Stimulated activated CD4-positive, alpha-beta T cell treated with anti-CD3 and anti-CD28 coated beads, Interleukin-1b, Interleukin-23, amount 100 ng/mL, for 1 hour (primary cell): ENCODE results near the gene SLC28A1.
"Not testable (repeated sequence)": the region's sequence is repeated elsewhere in the genome, so short reads cannot be mapped to it uniquely, and the experiment has no call there.

Experiments used
- DNase-seq, 2 donors: peaks; one replicate each; pipeline ENCODE4 v3.0.0-alpha.2; 2020; ENCODE audit warnings: low read depth in 2 of 2

Gene SLC28A1

GRCh38 chr15:84970843-84971242 lies 86.4 kb downstream of the SLC28A1 start:
- DNase-seq, result no peak

DNA sequence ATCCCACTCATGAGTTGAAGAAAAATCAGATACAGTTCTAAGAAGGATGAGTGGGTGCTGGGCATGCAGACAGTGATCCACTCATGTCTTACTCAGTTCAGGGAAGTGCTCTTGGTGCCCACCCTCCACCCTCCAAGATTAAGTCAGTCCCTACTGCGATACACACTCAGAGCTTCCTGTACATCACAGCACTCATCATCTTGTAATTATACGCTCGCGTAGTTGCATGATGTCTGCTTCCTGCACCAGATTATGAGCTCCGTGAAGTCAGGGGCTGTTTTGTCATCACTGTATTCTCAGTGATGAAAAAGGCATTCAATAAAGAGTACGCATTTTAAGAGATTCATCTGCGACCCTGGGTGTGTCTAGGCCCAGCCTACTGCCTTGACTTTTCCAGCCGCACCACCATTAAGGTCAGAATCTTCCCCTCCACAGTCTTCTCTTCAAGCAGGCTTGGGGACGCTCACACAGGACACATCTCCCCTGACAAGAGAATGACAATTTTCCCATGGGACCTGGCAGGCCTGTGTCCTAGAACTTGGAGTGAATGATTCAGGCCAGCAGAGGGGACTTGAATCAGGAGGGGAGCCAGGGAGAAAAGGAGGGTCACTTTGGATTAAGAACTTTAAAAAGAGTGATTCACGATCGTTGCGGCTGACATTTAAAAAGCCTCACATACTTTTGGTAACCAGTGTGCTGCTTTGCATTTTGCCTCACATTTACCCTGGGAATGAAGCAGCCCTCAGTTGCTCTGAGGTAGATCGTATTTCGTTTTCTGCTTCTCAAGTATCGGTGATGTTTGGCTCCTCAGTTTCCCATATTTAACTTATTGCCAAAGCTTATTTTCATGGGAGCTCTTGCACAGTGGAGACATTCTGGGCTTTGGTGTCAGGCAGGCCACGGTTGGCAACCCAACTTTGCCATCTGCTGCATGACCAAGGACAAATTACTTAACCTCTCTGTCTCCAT lies 89.3 kb downstream of the SLC28A1 start:
- no peak for DNase-seq

GRCh38 chr15:84975871-84976351 lies 91.4 kb downstream of the SLC28A1 start:
- DNase-seq, result no peak

GRCh38 chr15:84976746-84977345 lies 92.4 kb downstream of the SLC28A1 start:
- DNase-seq, result no peak

GRCh38 chr15:84979651-84980050 lies 95.2 kb downstream of the SLC28A1 start:
- no peak for DNase-seq

DNA sequence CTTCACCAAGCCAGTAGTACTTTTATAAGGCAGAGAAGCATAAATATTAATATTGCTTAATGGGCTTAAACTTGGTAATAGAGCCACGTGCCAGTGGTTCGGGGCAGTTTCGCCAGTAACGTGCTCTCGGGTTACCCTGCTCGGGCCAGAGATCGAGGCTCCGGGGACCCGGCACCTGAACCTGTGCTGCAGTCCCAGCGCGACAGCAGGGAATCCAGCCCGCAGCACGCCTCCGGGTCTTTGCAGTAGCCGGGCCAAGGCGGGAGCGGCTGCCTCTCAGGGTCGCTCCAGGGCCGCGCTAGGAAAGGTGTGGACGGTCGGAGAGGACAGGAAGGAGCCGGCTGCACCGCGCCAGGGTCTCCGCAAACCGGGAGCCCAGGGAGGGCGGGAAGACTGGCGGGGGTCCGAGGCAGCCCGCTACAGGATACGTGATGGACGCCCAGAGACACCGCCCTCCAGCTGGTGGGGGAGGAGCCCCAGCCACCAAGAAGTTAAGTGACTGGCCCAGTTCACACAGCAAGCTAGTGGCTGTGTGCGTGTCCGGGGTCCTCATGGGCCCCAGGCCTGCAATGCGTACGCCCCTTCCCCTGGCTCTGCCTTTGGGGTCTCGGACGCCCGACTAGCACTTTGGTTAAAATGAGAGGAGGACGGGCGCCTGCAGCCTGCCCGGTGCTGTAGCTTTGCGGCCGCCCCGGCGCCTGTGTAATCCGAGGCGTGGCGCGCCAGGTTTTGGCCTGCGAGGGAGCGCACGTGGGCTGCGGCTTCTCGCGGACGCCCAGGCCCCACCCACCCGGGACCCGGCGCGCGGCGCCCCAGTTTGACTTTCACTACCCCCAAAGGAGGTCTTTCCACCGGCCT lies 96.0 kb downstream of the SLC28A1 start:
- peak; percentile 65 to 67 for DNase-seq

GRCh38 chr15:84981054-84981710 lies 96.7 kb downstream of the SLC28A1 start:
- DNase-seq, result peak; percentile 88 to 90

- peak in 1 of 2 donors; percentile 18 for DNase-seq
Observed at GRCh38 chr15:84981711-84982300, 97.3 kb downstream of the SLC28A1 start, which contains the start of gene PDE8A. Gene PDE8A, plus strand, starts transcription at chr15:84981856. Its CDS starts 307 bp downstream, at chr15:84982163.

GRCh38 chr15:84982301-84982920 lies 97.9 kb downstream of the SLC28A1 start:
- peak in 1 of 2 donors; percentile 24 for DNase-seq

GRCh38 chr15:84983294-84983693 lies 98.8 kb downstream of the SLC28A1 start:
- no peak for DNase-seq

DNA sequence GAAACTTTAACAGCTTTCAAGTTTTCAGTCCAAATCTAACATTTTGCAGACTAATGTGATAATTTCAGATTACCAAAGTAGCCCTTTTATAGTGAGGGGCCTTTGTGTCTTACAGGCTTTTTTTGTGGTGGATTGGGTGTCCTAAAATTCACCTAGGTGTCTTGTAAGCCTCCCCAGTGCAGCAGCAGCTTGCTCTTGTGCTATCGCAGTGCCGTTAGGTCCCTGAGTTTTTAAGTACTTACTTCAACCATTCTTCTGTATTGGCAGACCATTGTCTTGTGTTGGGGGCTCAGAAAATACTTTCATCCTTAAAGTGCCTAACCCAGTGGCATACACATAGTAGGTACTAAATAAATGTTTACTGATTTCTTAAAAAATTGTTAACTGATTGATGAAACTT lies 99.2 kb downstream of the SLC28A1 start:
- DNase-seq, result no peak

GRCh38 chr15:84985158-84985557 lies 100.7 kb downstream of the SLC28A1 start:
- no peak for DNase-seq

DNA sequence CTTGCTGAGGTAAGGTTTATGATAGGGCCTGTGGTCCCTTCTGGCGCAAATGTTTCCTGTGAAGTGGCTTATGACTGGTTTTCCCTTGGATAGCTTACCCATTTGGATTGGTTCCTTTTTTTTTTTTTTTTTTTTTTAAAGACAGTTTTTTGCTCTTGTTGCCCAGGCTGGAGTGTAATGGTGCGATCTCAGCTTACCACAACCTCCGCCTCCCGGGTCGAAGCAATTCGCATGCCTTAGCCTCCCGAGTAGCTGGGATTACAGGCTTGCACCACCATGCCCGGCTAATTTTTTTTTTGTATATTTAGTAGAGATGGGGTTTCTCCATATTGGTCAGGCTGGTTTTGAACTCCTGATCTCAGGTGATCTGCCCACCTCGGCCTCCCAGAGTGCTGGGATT lies 102.9 kb downstream of the SLC28A1 start:
- not testable (repeated sequence) for DNase-seq

- no peak for DNase-seq
Observed at GRCh38 chr15:84987949-84988624, 103.6 kb downstream of the SLC28A1 start.

- no peak for DNase-seq
Observed at GRCh38 chr15:84988909-84989644, 104.6 kb downstream of the SLC28A1 start.

- DNase-seq, result no peak
Observed at GRCh38 chr15:84990507-84990906, 106.0 kb downstream of the SLC28A1 start.

DNA sequence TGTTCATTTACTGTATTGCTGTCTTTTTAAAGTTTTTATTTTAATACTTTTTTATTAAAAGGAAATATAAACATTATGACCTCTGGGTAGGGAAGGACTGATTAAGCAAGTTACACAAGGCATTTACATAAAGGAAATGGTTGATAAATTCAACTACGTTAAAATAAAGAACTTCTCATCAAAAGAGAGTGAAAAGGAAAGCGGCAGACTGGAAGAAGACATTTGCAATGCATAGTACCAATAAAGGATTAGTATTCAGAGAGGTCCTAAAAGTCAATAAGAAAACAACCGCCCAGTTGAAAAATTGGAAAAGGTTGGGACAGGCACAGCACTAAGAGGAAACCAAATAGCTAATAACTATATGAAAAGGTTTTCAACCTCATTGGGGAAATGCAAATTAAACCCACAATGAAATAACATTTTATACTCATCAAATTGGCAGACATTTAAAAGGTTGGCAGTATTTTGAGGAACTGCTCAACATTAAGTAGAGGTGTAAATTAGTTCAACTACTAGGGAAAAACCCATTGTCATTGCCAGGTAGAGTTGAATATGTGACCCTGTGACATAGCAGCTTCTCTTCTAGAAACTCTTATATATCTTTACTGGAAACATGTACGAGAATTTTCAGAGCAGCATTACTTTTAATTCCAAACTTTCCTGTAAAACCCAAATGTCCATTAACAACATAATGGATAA lies 106.7 kb downstream of the SLC28A1 start:
- DNase-seq, result no peak

- no peak for DNase-seq
Observed at GRCh38 chr15:84992157-84992944, 107.9 kb downstream of the SLC28A1 start.
